BJ (cell line): ENCODE results near the gene HBM. TPM values are rescaled to one million over a fixed set of nuclear protein-coding genes. Genes with fewer than 3 reads are reported as not detected.

ENCODE experiments used
- CTCF ChIA-PET: fragments of 350-600 bp; formaldehyde crosslinking; extraction: SDS; loops from one replicate; lab custom pipeline; 2021; ENCODE audit warnings: antibody characterized with exemption, inconsistent platforms; lab: Yijun Ruan, JAX
- POLR2A ChIA-PET: fragments of 300-600 bp; sonication (Branson Sonifier 250); formaldehyde crosslinking; extraction: SDS; loops from one replicate; lab custom pipeline; 2021; ENCODE audit warnings: antibody characterized with exemption; lab: Charles Lee
- DNase-seq: peaks from one replicate; pipeline ENCODE4 v3.0.0-alpha.2; 2011; ENCODE audit warnings: low read depth
- H3K27me3 ChIP-seq: 2 replicates; pipeline ENCODE4 v1.6.0; 2011; ENCODE audit warnings: low read length; ENCODE audit not compliant: control insufficient read depth, insufficient read depth
- H3K36me3 ChIP-seq: 2 replicates; pipeline ENCODE4 v1.5.1; 2011; ENCODE audit warnings: low read length; ENCODE audit not compliant: control insufficient read depth, insufficient read depth
- H3K4me3 ChIP-seq: 2 replicates; pipeline ENCODE4 v1.5.1; 2011; ENCODE audit warnings: low read depth, mild to moderate bottlenecking, control low read depth, low read length
- CTCF ChIP-seq: IDR thresholded peaks from 2 replicates; pipeline ENCODE4 v1.5.1; 2011; ENCODE audit warnings: low read depth, mild to moderate bottlenecking, control low read depth, inconsistent platforms, low read length, moderate library complexity; ENCODE audit not compliant: insufficient read depth
- polyA plus RNA-seq: library from polyadenylated mRNA; depleted of rRNA; stranded (reverse); fragments of >200 nt; gene quantifications from 2 replicates; pipeline ENCODE4 v1.2.3, GENCODE V29; 2011

Gene HBM
- polyA plus RNA-seq, 1 experiment: not detected

- H3K4me3 ChIP-seq: no peak overlapping the region
- H3K27me3 ChIP-seq: no peaks in the 10 kb centered on the region
- H3K36me3 ChIP-seq: peaks cover 33% of the 10 kb centered on the region
- ChIA-PET POLR2A (no interaction called here), CTCF (interaction anchor here (0.6 to 1.5 kb wide), 2 partner anchors 9 to 81 kb away, joined by 3 to 4 read pairs; no protein-coding TSS in a partner anchor)
- no peak for TF ChIP-seq CTCF
- DNase-seq: no peak
Observed at GRCh38 chr16:188674-189073, 22.9 kb downstream of the HBM start.

- Histone ChIP-seq H3K36me3 (peaks cover 39% of the 10 kb centered on the region), H3K4me3 (no peak overlapping the region), H3K27me3 (no peaks in the 10 kb centered on the region)
- ChIA-PET POLR2A (no interaction called here), CTCF (interaction anchor here (1.5 kb wide), 1 partner anchor 83 kb away, joined by 4 read pairs; no protein-coding TSS in a partner anchor)
- no peak for DNase-seq
- TF ChIP-seq CTCF: no peak
Observed at GRCh38 chr16:189604-190186, 23.9 kb downstream of the HBM start.

GRCh38 chr16:191831-192230 is 26.1 kb downstream of the HBM start:
- Histone ChIP-seq H3K4me3 (no peak overlapping the region), H3K27me3 (no peaks in the 10 kb centered on the region), H3K36me3 (peaks cover 50% of the 10 kb centered on the region)
- ChIA-PET CTCF (interaction anchor here (1.2 to 2.6 kb wide), 4 partner anchors 10 to 170 kb away, joined by 3 to 7 read pairs (median 4); no protein-coding TSS in a partner anchor), POLR2A (no interaction called here)
- TF ChIP-seq CTCF: no peak
- no peak for DNase-seq

- H3K27me3 ChIP-seq: no peaks in the 10 kb centered on the region
- ChIA-PET CTCF (interaction anchor here (1.2 to 2.6 kb wide), 3 partner anchors 11 to 127 kb away, joined by 3 to 7 read pairs (median 6); no protein-coding TSS in a partner anchor), POLR2A (no interaction called here)
- peaks cover 50% of the 10 kb centered on the region for H3K36me3 ChIP-seq
- no peak for TF ChIP-seq CTCF
- no peak for DNase-seq
- H3K4me3 ChIP-seq: no peak overlapping the region
Observed at GRCh38 chr16:192686-193085, 26.9 kb downstream of the HBM start.

GRCh38 chr16:193441-193840 is 27.7 kb downstream of the HBM start:
- no peaks in the 10 kb centered on the region for H3K27me3 ChIP-seq
- peaks cover 51% of the 10 kb centered on the region for H3K36me3 ChIP-seq
- no peak for DNase-seq
- CTCF ChIA-PET: interaction anchor here (1.3 to 2.6 kb wide), 2 partner anchors 86 to 128 kb away, joined by 3 to 6 read pairs; no protein-coding TSS in a partner anchor
- POLR2A ChIA-PET: no interaction called here
- TF ChIP-seq CTCF: no peak
- H3K4me3 ChIP-seq: no peak overlapping the region
